ENCODE results near the gene BAIAP3. TPM values are rescaled to one million over a fixed set of nuclear protein-coding genes. Genes with fewer than 3 reads are reported as not detected.

BAIAP3 gene
- total and polyA plus RNA-seq, 10 of the 15 experiments (the other 5 are each of a cell fraction or from before 2014, with no cell fraction given), result 0.03 to 0.56 (median 0.17) TPM; not detected in 3

- no peaks in the 10 kb centered on the region for H4K20me1 ChIP-seq (ENCODE audit: control insufficient read depth, insufficient read depth)
- CTCF ChIA-PET, result interaction anchor here (0.6 to 1.5 kb wide), 5 partner anchors 21 to 369 kb away, joined by 3 to 7 read pairs (median 3); no protein-coding TSS in a partner anchor
- in situ Hi-C loops (cut with MboI), result no loop called here
- RAD21 ChIA-PET (ENCODE audit: unreplicated experiment), result interaction anchor here (0.6 to 1.4 kb wide), 4 partner anchors 9 to 302 kb away, joined by 3 to 4 read pairs (median 3); partner anchors contain the start of genes GNPTG and TSR3
- no peaks in the 10 kb centered on the region for H3K27me3 ChIP-seq (replicated peaks in 1 of 2; ENCODE audit: control insufficient read depth in 2 of 2, insufficient read depth in 2 of 2, low read length in 1 of 2)
- peak overlapping the region; percentile 84 for H2AFZ ChIP-seq (ENCODE audit: control insufficient read depth, low read depth, low read length)
- peaks cover 11% of the 10 kb centered on the region for H3K4me1 ChIP-seq (ENCODE audit: control insufficient read depth, insufficient read depth, low read length)
- FAIRE-seq, result peak; percentile 96
- SMC1A ChIA-PET (ENCODE audit: uncharacterized antibody, unreplicated experiment), result interaction anchor here (0.7 kb wide), 1 partner anchor 38 kb away, joined by 3 read pairs; no protein-coding TSS in a partner anchor
- no peak overlapping the region for H3K9ac ChIP-seq (ENCODE audit: control insufficient read depth, insufficient read depth, low read length)
- peak; percentile 91 for DNase-seq (ENCODE audit: low read depth, low spot score)
- peak overlapping the region; percentile 78 for H3K4me2 ChIP-seq (ENCODE audit: control insufficient read depth, insufficient read depth)
- no peaks in the 10 kb centered on the region for H3K79me2 ChIP-seq (ENCODE audit: control insufficient read depth, insufficient read depth, low read length)
- H3K27ac ChIP-seq (ENCODE audit: control insufficient read depth, insufficient read depth), result no peak overlapping the region
- ATAC-seq, result peak; percentile 98
- no TSS peak for BruUV-seq (replicated peaks)
- H3K4me3 ChIP-seq, result peak overlapping the region; percentile 53; the same call in 1 of the 2 replicates
- WGBS (ENCODE audit: insufficient coverage, insufficient replicate concordance, low lambda C conversion rate, missing lambda C conversion rate), result 2% methylated on average over 41 of the region's 49 CpGs
- H3K9me3 ChIP-seq (replicated peaks; ENCODE audit: control insufficient read depth, insufficient read depth, low read length), result no peaks in the 10 kb centered on the region
- intact Hi-C loops (cut with micrococcal nuclease; ENCODE audit: unreplicated experiment), result no loop called here
- H3K36me3 ChIP-seq (ENCODE audit: control insufficient read depth in 2 of 2, insufficient read depth in 2 of 2, low read length in 1 of 2), result no peaks in the 10 kb centered on the region
- POLR2A ChIA-PET, result interaction anchor here (1.0 to 1.5 kb wide), 2 partner anchors 12 to 66 kb away, joined by 3 read pairs; no protein-coding TSS in a partner anchor
- TF ChIP-seq TAF1 (IDR thresholded peaks at IDR 0.05; ENCODE audit: borderline replicate concordance, low read depth, low read length) (no peak), RUNX3 (IDR thresholded peaks at IDR 0.05; ENCODE audit: low read length) (peak; percentile 47), BHLHE40 (IDR thresholded peaks at IDR 0.05; ENCODE audit: borderline replicate concordance in 1 of 2, low read depth in 2 of 2, low read length in 1 of 2) (peak in 1 of 2 experiments; percentile 58; a peak in 2 of 4 replicates), WRNIP1 (IDR thresholded peaks at IDR 0.05; ENCODE audit: borderline replicate concordance, low read depth, low read length) (no peak), SP1 (IDR thresholded peaks at IDR 0.05; ENCODE audit: low read depth, low read length) (peak; percentile 94), ATF7 (IDR thresholded peaks at IDR 0.05; ENCODE audit: low read depth) (0 out of 2 replicates have a peak, but pooled peaks have one; percentile 30), IRF3 (IDR thresholded peaks at IDR 0.05) (peak; percentile 61), ZBTB40 (IDR thresholded peaks at IDR 0.05; ENCODE audit: borderline replicate concordance) (no peak), TCF12 (IDR thresholded peaks at IDR 0.05; ENCODE audit: low read depth, low read length) (peak; percentile 91), MTA2 (IDR thresholded peaks at IDR 0.05; ENCODE audit: low read depth) (0 out of 2 replicates have a peak, but pooled peaks have one; percentile 15), CREM (IDR thresholded peaks at IDR 0.05; ENCODE audit: low read depth) (no peak), TCF3 (IDR thresholded peaks at IDR 0.05; ENCODE audit: borderline replicate concordance, insufficient read depth, low read depth, low read length) (peak; percentile 90), IRF4 (IDR thresholded peaks at IDR 0.05; ENCODE audit: low read depth, low read length) (0 out of 2 replicates have a peak, but pooled peaks have one; percentile 13), RELB (IDR thresholded peaks at IDR 0.05; ENCODE audit: low read depth) (no peak), GATAD2B (conservative IDR thresholded peaks at IDR 0.05; ENCODE audit: low read depth) (peak; percentile 76; the same call in 1 of the 2 replicates), FOS (IDR thresholded peaks at IDR 0.05; ENCODE audit: borderline replicate concordance, extremely low read depth, insufficient read length) (peak; percentile 24)
Observed at GRCh38 chr16:1342526-1343427, 9.3 kb downstream of the BAIAP3 start.
